Hematopoietic multipotent progenitor cell treated with erythropoietin and hydrocortisone succinate and interleukin-3 and kit ligand, for 6 days (in vitro differentiated cells): Measurements from ENCODE around the gene ATP1B2.
A peak's percentile ranks its signal among the peaks of the same experiment; 100 is the strongest.
"Not testable (repeated sequence)": the region's sequence is repeated elsewhere in the genome, so short reads cannot be mapped to it uniquely, and the experiment has no call there.

Experiments used
- DNase-seq: peaks from one replicate; pipeline ENCODE4 v3.0.0-alpha.2; 2015

ATP1B2 gene

GRCh38 chr17:7650509-7651096 is at the start of gene ATP1B2:
TSS of gene ATP1B2 (plus strand) at chr17:7650926. CDS start at chr17:7651519, 593 bp downstream.
- DNase-seq = peak; percentile 100

DNA sequence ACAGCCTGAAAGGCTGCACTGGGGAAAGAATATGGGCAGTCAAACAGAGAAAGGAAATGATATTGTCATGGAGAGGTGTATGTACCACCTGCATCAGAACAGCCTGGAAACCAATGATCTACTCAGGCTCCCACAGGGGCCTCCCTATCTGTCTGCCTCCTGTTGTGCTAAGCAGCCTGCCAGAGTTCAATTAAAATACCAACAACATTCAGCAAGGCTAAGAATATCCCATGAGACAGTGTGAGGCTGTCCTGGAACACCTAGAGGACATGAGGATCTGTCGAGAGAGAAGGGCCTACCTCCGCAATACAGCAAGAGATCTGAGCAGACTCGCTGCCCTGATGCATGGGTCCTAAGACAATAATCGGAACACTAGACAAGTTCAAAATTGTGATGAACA is 44.4 kb upstream of the ATP1B2 start:
- no peak for DNase-seq

GRCh38 chr17:7610641-7611040 is 40.1 kb upstream of the ATP1B2 start:
- no peak for DNase-seq

DNA sequence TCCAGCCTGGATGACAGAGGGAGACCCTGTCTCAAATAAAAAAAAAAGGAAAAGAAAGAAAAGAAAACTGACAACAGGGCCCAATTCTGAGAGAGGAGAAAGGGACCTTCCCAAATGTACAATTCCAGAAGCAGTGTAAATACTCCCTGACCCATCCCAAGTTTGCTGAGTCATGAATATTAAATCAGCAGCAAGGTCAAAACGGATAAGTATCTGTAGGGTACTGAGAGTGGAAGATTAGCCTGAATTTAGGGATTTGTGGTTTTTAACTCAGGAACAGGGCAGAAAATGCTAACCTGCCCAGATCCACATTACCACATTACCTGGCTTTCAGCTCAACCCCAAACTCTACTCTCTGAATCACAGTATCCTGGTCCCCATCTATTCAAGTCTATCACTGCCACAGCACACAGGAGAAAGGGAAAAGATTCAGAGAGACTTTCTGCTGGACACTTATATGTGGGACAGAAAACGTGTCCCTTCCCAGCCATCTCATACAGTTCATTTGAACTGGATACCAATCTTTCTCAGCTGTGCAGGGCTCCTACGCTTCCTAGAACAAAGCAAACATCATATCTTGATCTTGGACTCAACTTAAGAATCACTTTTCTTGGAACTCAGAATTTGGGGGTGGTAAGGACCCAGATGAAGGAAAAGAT is 39.0 kb upstream of the ATP1B2 start:
- DNase-seq = no peak

DNA sequence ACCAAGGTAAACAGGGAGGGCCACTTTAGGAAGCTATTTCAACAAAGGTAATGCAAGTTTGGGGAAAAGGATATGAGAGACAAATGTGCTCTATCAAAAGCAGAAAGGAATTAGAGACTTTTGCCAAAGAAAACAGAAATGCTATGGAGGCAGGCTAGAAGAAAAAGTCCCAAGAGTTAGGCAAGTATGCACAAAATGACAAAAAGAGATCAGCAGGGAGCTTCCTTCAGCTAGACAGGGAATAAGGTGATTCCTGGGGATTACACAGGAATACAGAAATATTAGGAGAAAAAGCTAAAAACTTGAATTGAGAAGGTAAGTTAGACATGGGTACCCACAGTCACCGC is 38.5 kb upstream of the ATP1B2 start:
- no peak for DNase-seq

GRCh38 chr17:7613769-7614424 is 36.8 kb upstream of the ATP1B2 start:
- no peak for DNase-seq

DNA sequence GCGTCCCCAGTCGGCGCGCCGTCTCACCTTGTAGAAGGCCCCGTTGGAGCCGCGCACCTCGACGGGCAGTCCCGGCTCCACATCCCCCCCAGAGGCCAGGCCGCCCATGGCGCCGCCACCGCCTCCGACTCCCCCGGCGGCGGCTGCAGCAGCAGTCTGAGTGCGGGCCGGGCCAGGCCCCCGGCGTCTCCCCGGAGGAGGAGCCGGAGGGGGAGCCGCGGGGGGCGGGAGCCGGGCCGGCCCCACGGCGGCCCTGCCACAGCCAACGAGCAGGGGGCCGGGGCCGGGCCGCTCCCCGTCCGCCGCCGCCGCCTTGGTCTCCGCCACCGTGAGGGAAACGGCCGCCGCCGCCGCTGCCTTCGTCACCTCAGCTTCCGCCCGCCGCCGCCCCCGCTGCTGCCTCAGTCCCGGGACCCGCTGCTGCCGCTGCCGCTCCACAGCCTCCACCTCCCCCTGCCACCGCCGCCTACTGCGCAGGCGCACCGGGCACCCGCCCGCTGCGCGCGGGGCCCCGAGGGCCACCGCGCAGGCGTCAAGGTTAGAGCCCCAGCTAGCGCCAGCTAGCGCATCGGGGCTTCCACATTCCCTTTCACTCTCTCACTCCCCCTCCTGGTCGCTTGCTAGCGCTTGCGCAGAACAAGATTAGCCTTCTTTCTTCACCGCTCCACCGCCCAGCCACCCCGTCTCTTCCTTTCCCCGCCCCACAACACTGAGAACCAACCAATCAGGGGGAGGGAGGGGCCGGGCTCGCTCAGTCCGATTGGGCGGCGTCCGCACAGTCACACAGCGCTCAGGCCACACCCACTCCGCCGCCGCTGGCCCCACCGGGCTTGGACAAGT is 36.1 kb upstream of the ATP1B2 start, which contains the start of gene FXR2:
FXR2 (minus strand) TSS at position 473 of the 840 bp plus-strand sequence; CDS start at position 108, 365 bp downstream.
- DNase-seq = peak; percentile 100

DNA sequence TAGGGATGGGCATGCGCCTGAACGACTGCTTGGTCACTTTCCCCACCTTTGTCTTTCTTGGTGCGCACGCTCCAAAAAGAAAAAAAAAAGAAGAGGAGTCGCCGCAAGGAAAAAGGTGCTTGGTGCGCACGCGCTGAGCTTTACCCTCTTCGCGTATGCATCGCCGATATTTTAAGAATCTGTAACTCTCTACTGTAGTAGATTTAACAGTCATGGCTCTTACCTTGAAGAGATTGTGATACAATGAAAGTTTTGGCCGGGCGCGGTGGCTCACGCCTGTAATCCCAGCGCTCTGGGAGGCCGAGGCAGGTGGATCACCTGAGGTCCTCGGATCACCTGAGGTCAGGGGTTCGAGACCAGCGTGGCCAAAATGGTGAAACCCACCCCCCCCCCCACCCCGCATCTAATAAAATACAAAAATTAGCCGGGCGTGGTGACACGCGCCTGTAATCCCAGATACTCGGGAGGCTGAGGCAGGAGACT is 35.4 kb upstream of the ATP1B2 start:
- no peak for DNase-seq

DNA sequence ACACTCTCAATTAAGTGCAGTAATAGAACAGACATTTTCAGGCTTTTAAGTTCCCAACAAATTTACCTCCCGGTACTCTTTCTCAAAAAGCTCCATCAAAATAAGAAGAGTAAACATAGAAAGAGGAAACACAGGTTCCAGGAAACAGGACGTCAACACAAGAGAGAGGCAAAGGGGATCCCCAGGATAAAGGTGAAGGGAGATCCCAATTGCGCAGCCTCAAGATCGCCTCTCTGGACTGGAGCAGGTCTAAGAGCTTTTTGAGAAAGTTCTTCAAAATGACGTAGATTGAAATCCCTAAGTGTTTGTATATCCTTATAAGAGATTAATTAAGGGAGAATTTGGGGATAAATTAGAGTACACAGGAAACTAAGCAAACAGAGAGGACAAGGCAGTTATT is 32.1 kb upstream of the ATP1B2 start:
- no peak for DNase-seq

DNA sequence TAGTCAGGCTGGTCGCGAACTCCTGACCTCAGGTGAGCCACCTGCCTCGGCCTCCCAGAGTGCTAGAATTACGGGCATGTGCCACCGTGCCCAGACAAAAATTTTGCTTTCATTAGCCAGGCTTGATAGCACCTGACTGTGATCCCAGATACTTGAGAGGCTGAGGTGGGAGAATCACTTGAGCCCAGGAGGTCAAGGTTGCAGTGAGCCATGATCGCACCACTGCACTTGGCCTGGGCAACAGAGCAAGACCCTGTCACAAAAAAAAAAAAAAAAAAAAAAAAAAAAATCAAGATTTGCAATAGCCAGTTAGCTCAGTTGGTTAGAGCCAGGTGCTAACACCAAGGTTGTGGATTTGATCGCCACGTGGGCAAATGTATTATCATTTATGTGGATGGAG is 29.9 kb upstream of the ATP1B2 start:
- DNase-seq = no peak

- no peak for DNase-seq
Measured at GRCh38 chr17:7623661-7624060, 27.1 kb upstream of the ATP1B2 start.

DNA sequence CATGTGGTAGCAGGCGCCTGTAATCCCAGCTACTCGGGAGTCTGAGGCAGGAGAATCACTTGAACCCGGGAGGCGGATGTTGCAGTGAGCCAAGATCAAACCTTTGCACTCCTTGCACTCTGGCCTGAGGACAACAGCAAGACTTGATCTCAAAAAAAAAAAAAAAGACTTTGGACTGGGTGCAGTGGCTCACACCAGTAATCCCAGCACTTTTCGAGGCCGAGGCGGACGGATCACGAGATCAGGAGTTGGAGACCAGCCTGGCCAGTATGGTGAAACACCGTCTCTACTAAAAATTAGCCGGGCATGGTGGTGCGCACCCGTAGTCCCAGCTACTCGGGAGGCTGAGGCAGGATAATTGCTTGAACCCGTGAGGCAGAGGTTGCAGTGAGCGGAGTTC is 25.0 kb upstream of the ATP1B2 start:
- not testable (repeated sequence) for DNase-seq

DNA sequence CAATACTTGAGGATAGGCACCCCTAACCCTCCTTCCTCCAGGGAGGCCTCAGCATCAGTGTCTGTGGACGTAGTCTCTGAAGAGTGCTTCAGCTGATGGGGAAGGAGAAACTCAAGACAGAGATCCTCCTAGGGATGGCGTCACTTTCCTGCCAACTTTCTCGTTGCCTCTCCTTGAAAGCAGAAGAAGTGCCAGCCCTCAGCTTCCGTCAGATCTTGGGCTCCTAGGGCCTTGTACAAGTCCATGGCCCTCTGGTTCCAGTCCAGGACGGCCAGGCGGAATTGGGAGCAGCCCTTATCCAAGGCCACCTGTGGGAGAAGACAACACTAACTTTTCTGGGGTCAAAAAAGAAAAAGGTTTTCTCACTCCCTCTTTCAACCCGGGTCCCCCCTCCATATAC is 24.4 kb upstream of the ATP1B2 start:
- DNase-seq = no peak

GRCh38 chr17:7626956-7627249 is 23.8 kb upstream of the ATP1B2 start:
- no peak for DNase-seq

DNA sequence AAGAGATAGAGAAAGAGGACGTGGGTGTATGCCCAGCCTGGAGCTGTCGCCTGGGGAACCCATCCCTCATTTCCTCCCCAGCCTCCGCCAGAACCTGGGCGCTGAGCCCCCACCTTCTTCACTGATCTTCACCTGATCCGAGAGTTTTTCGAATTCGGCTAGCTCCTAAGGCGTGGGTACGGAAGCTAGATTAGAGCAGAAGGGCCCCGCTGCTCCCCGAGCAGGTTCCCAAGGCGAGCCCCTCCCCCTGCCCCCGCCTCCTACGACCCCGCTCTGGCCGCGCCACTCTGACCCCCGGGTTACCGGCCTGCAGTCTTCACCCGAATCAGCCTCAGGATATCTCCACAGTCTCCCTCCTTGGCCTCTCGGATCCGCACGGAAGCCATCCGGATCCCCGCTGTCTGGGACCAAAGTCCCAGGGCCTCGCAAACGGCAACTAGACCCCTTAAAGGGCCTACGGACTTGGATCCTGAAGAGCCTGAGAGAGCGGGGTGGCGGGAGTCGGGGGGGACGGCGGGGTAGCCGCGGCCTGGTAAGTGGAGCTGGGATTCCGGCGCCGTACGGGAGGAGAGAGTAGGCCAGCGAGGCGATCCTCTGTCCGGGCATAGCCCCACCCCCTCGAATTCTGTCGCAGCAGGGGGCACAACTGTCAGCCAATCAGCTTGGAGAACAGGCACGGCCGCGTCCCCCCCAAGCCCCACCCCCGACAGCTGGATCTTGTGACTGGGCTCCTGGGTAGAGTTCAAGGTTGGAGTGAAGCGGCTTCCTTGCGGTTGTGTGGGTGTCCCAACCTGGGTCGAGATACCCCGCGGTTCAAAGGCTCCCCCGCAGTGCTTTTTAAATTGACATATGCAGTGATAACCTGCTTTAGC is 23.2 kb upstream of the ATP1B2 start, which contains the start of gene SAT2:
SAT2 (minus strand) TSS at position 572 of the 872 bp plus-strand sequence; CDS start at position 386, 186 bp downstream.
- DNase-seq = peak; percentile 97

- no peak for DNase-seq
Measured at GRCh38 chr17:7629939-7630571, 20.7 kb upstream of the ATP1B2 start, which contains the start of gene SHBG. TSS of gene SHBG (plus strand) at chr17:7630135. CDS start at chr17:7630173, 38 bp downstream.

DNA sequence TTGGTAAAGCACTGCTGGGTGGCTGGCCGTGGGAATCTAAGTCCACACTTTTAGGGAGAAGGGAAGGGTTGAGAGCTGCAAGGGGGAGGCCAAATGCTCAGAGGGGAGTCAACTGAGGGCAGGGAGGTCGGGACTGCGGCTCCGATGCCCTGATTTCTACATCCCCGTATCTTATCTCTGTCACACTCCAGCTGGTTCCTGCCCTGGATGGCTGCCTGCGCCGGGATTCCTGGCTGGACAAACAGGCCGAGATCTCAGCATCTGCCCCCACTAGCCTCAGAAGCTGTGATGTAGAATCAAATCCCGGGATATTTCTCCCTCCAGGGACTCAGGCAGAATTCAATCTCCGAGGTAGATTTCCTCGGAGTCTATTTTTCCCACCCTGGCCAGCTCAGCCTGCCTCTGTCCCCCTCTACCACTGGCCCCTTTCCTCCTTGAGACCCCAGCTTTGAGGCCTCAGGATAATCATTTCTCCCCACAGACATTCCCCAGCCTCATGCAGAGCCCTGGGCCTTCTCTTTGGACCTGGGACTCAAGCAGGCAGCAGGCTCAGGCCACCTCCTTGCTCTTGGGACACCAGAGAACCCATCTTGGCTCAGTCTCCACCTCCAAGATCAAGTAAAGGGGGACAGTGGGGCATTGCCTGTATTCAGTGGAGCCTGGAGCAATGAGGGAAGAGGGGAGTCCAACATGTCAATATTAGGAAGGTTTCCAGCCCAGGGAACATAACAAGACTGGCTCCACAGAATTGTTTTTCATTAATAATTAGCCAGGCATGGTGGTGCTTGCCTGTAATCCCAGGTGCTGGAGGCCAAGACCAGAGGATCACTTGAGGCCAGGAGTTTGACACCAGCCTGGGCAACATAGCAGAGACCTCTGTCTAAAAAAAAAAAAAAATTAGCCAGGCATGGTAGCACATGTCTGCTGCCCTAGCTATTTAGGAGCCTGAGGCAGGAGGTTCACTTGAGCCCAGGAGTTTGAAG is 19.0 kb upstream of the ATP1B2 start:
- DNase-seq = no peak

GRCh38 chr17:7632492-7632894 is 18.2 kb upstream of the ATP1B2 start:
- peak; percentile 90 for DNase-seq

DNA sequence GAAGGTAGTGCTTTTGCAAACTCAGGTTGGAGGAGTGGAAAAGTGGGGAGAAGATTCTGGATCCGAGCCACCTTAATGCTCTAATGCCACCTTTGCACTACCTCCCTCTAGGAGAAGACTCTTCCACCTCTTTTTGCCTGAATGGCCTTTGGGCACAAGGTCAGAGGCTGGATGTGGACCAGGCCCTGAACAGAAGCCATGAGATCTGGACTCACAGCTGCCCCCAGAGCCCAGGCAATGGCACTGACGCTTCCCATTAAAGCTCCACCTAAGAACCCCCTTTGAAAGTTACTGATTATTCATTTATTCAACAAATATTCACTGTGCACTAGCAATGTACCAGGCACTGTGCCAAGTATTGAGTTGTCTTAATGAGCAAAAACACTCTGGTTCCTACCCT is 17.6 kb upstream of the ATP1B2 start:
- peak; percentile 35 for DNase-seq

DNA sequence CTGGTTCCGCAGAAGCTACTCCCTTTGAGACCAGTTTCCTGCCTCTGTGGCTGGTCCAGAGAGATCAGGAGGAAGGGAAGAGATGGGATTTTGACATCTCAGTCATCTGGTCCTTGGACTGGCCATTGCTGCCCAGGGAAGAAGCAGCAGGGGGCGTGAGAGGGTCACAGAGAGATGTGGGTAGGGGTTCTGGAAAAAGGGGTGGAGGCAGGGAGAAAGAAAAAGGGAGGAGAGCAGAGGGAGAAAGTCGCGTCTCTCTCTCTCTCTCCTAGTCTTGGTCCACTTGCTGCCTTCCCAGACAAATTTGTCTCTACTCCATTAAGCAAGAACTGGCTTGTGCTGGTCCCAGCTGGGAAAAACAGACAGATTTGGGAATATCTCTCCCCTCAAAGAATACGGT is 16.3 kb upstream of the ATP1B2 start:
- peak; percentile 72 for DNase-seq
